Ramos (cell line): ENCODE measurements around the gene TTLL11.

Experiments used
- in situ Hi-C: fragments of 300-500 bp; cut with MboI; formaldehyde crosslinking; loops from one replicate; pipeline ENCODE4 v1.14.3; 2022; ENCODE audit warnings: low sequenced_read_pairs; ENCODE audit not compliant: unreplicated experiment

TTLL11 gene

GRCh38 chr9:122125509-122126330 lies 32.6 kb upstream of the TTLL11 start:
- in situ Hi-C loops = no loop called here

GRCh38 chr9:122125158-122125508 lies 32.0 kb upstream of the TTLL11 start:
- in situ Hi-C loops = no loop called here

- in situ Hi-C loops = loop anchor here (5.0 to 25.0 kb wide), 2 partner anchors 223 to 688 kb away; partner anchors contain the start of gene OR1K1
These were observed 31.4 kb upstream of the TTLL11 start for GRCh38 chr9:122124528-122124927.

- in situ Hi-C loops = loop anchor here (5.0 to 25.0 kb wide), 2 partner anchors 223 to 688 kb away; partner anchors contain the start of gene OR1K1
These were observed 30.9 kb upstream of the TTLL11 start for GRCh38 chr9:122124048-122124447.

GRCh38 chr9:122122903-122123632 lies 30.0 kb upstream of the TTLL11 start:
- in situ Hi-C loops = loop anchor here (5.0 to 25.0 kb wide), 2 partner anchors 224 to 689 kb away; partner anchors contain the start of gene OR1K1

GRCh38 chr9:122122468-122122867 lies 29.4 kb upstream of the TTLL11 start:
- in situ Hi-C loops = loop anchor here (5.0 to 25.0 kb wide), 2 partner anchors 225 to 690 kb away; partner anchors contain the start of gene OR1K1

GRCh38 chr9:122121931-122122330 lies 28.8 kb upstream of the TTLL11 start:
- in situ Hi-C loops = loop anchor here (5.0 to 25.0 kb wide), 2 partner anchors 225 to 690 kb away; partner anchors contain the start of gene OR1K1

- in situ Hi-C loops = loop anchor here (5.0 to 25.0 kb wide), 2 partner anchors 226 to 691 kb away; partner anchors contain the start of gene OR1K1
These were observed 28.3 kb upstream of the TTLL11 start for GRCh38 chr9:122121391-122121790.

GRCh38 chr9:122120316-122121071 lies 27.4 kb upstream of the TTLL11 start:
- in situ Hi-C loops = loop anchor here (5.0 to 25.0 kb wide), 2 partner anchors 227 to 692 kb away; partner anchors contain the start of gene OR1K1

GRCh38 chr9:122119721-122120120 lies 26.6 kb upstream of the TTLL11 start:
- in situ Hi-C loops = loop anchor here (5.0 to 25.0 kb wide), 2 partner anchors 228 to 693 kb away; partner anchors contain the start of gene OR1K1

- in situ Hi-C loops = loop anchor here (25.0 kb wide), 1 partner anchor 693 kb away; the partner anchor contains the start of gene OR1K1
These were observed 26.0 kb upstream of the TTLL11 start for GRCh38 chr9:122119166-122119521.

- in situ Hi-C loops = loop anchor here (25.0 kb wide), 1 partner anchor 694 kb away; the partner anchor contains the start of gene OR1K1
These were observed 25.4 kb upstream of the TTLL11 start for GRCh38 chr9:122118343-122119165.

- in situ Hi-C loops = loop anchor here (25.0 kb wide), 1 partner anchor 695 kb away; the partner anchor contains the start of gene OR1K1
These were observed 24.1 kb upstream of the TTLL11 start for GRCh38 chr9:122117241-122117640.

GRCh38 chr9:122116448-122117173 lies 23.5 kb upstream of the TTLL11 start:
- in situ Hi-C loops = loop anchor here (25.0 kb wide), 1 partner anchor 696 kb away; the partner anchor contains the start of gene OR1K1

- in situ Hi-C loops = loop anchor here (25.0 kb wide), 1 partner anchor 696 kb away; the partner anchor contains the start of gene OR1K1
These were observed 22.9 kb upstream of the TTLL11 start for GRCh38 chr9:122116040-122116439.

- in situ Hi-C loops = loop anchor here (25.0 kb wide), 1 partner anchor 697 kb away; the partner anchor contains the start of gene OR1K1
These were observed 22.3 kb upstream of the TTLL11 start for GRCh38 chr9:122115176-122116035.

GRCh38 chr9:122113574-122113973 lies 20.5 kb upstream of the TTLL11 start:
- in situ Hi-C loops = loop anchor here (25.0 kb wide), 1 partner anchor 699 kb away; the partner anchor contains the start of gene OR1K1
